SK-N-DZ (cell line): ENCODE measurements around the gene TM4SF5.

Source experiments
- DNase-seq: peaks from one replicate; pipeline ENCODE4 v3.0.0-alpha.2; 2015; ENCODE audit warnings: low spot score

TM4SF5 gene

GRCh38 chr17:4744999-4745969, 26.4 kb upstream of the TM4SF5 start:
- DNase-seq, result no peak

- DNase-seq, result peak; percentile 56
These were observed 23.8 kb upstream of the TM4SF5 start for GRCh38 chr17:4747847-4748246.

DNA sequence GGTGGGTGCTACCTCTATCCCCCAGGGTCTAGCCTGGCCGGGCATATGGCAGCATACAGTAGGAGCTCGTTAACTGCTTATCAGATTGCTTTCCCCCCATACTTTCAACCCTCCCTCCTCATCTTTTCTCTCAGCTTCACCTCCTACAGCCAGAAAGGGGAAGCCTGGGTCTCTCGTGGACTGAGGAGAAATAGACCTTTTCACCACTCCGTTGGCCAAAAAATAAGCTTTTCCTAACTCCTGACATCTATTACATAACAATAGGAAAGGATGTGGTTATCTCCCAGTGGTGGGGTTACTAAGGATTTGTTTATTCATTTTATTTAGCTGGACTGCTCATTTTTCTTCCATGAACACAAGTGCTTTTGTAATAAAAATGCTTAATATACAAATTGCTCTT, 23.0 kb upstream of the TM4SF5 start:
- DNase-seq, result no peak

- DNase-seq, result no peak
These were observed 21.1 kb upstream of the TM4SF5 start for GRCh38 chr17:4750606-4751005.

DNA sequence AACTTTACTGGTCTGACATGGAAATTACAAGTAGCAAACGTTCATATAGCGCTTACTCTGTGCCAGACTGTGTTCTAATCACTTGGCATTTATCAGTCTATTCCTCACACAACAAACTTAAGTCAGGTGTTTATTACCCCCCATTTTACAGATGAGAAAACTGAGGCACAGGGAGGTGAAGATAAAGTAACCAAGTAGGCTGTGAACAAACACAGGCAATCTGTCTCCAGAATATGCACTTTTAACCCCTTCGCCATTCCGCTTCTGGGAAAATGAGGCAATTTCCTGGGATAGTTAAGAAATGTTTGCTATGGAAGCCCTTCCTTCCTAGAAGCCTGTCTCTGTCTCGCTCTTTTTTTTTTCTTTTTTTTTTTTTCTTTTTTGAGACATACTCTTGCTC, 19.8 kb upstream of the TM4SF5 start:
- DNase-seq, result no peak

GRCh38 chr17:4753392-4753791, 18.3 kb upstream of the TM4SF5 start:
- DNase-seq, result no peak

DNA sequence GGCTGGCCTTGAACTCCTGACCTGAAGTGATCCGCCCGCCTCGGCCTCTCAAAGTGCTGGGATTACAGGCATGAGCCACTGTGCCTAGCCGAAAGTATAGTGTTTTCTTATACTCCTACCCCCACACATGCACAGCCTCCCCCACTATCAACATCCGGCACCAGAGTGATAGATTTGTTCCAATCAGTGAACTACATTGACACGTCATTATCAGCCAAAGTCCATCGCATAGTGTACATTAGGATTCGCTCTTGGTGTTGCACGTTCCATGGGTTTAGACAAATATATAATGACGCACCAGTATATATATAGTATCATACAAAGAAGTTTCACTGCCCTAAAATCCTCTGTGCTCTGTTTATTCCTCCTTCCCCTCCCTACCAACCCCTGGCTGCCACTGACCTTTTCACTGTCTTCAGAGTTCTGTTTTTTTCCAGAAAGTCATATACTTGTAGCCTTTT, 11.9 kb upstream of the TM4SF5 start:
- no peak for DNase-seq

DNA sequence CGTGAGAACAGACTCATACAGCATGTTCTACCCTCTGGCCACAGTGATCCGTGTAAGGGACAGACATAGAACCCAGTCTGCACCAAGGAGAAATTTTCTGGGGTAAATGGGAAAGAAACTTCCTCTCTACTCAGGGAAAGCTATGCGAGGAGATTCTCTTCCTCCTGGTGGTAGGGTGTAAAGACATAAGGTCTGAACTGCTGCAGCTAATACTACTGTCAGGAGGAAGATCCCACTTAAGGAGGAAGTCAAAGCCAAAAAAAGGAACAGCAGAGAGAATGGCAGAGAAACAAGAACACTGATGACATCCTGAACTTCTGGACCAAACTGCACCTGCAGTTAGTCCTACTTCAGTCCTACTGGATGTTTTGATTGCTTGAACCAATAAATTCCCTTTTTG, 7.1 kb upstream of the TM4SF5 start:
- DNase-seq, result no peak

- DNase-seq, result no peak
These were observed 5.5 kb upstream of the TM4SF5 start for GRCh38 chr17:4766201-4766600.

- DNase-seq, result no peak
These were observed 5.0 kb upstream of the TM4SF5 start for GRCh38 chr17:4766723-4767122.

DNA sequence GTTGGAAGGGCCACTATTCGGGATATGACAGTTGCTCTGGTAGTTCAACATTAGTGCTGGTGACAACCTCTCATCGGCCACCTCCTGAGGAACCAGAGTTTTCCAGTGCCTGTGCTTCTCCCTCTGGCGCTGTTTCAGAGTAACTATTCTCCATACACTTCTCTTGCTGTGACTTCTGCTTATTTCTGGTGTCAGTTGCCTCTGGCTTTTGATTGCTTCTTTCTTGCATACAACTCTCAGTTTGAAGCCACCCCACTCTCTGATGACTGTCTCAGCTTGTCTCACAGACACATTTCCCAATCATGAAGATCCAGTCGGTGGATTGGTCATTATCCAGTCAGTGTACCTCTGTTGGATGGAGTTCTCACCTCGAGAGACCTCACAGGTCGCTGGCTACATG, 3.4 kb upstream of the TM4SF5 start:
- DNase-seq, result no peak

GRCh38 chr17:4769628-4770027, 2.1 kb upstream of the TM4SF5 start:
- no peak for DNase-seq

DNA sequence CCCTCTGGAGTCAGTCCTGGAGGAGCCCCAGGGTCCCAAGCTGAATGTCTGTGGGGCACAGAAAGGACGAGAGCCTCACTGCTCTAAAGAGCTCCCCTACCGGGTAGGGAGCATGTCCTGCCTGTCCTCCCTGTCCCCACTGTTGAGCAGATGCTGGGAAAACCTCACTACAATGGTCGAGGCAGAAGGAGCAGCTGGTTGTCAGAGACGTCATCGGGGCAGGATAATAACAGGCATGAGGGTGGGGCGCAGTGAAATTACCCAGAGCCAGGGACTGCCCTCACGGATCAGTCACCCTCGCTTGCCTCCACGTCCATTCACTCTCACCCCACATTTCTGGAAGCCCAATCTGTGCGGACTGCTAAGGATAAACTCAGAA, 538 bp downstream of the TM4SF5 start:
- no peak for DNase-seq

GRCh38 chr17:4777969-4778760, 6.5 kb downstream of the TM4SF5 start:
- no peak for DNase-seq

GRCh38 chr17:4780325-4780955, 8.8 kb downstream of the TM4SF5 start:
- no peak for DNase-seq

GRCh38 chr17:4782652-4783051, 11.0 kb downstream of the TM4SF5 start:
- DNase-seq, result peak; percentile 27

GRCh38 chr17:4785311-4786105, 13.8 kb downstream of the TM4SF5 start:
- no peak for DNase-seq

DNA sequence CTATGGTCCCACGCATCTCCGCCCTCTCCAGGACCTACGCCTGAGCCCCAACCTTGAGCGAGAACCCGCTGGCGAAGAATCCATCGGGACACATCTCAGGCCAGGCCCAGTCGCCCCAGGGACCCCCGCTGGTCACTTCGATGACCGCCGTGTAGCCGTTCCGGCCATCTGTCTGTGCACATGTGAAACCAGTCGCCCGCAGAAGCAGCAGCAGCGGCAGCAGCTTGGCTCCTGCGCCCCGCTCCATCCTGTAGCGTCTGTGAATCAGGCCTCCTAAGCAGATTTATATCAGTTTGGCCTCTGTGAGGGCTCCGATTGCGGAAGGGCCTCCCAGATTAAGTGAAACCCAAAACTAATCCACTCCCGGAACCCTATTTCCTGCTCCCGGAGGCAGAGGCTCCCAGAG, 14.4 kb downstream of the TM4SF5 start, which contains the start of gene VMO1:
Gene VMO1, minus strand, starts transcription at position 259 of the 406 bp plus-strand sequence. Its CDS starts 12 bp downstream, at position 247.
- DNase-seq, result no peak

DNA sequence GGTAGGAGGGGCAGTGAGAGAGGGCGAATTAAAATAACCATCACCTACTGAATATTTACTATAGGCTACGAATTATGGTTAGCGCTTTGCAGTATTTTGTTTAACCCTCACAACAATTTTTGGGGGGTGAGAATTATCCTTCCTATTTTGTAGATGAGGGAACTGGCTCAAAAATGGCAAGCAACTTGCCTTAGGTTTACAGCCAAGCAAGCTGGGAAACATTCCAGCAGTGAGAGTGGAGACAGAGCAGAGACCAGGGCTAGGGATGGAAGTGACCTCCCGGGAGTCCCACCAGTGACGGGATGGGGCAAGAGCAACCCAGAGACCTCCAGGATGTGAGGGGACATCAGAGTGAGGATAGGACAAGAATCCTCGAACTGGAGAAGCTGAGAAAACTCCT, 14.8 kb downstream of the TM4SF5 start:
- DNase-seq, result no peak

- no peak for DNase-seq
These were observed 16.6 kb downstream of the TM4SF5 start for GRCh38 chr17:4788159-4788806.
